ENCODE data around the gene NXN. TPM values are rescaled to one million over a fixed set of nuclear protein-coding genes. Genes with fewer than 3 reads are reported as not detected.
"Not testable (repeated sequence)": the region's sequence is repeated elsewhere in the genome, so short reads cannot be mapped to it uniquely, and the experiment has no call there.

NXN gene
- polyA plus RNA-seq, 1 experiment = 88.8 TPM

GRCh38 chr17:806781-807522, 172.6 kb downstream of the NXN start:
- no peak for DNase-seq (ENCODE audit: low read depth)
- Histone ChIP-seq H3K4me3 (ENCODE audit: low read depth, low read length) (no peak overlapping the region), H3K27me3 (ENCODE audit: control insufficient read depth, insufficient read depth, low read length) (no peaks in the 10 kb centered on the region), H3K36me3 (ENCODE audit: control insufficient read depth, insufficient read depth, low read length) (peaks cover 36% of the 10 kb centered on the region)
- CTCF ChIA-PET = no interaction called here
- TF ChIP-seq CTCF (IDR thresholded peaks at IDR 0.05; ENCODE audit: insufficient read depth, low read depth, low read length) = no peak
- POLR2A ChIA-PET = no interaction called here

GRCh38 chr17:806346-806745, 173.2 kb downstream of the NXN start:
- Histone ChIP-seq H3K27me3 (ENCODE audit: control insufficient read depth, insufficient read depth, low read length) (no peaks in the 10 kb centered on the region), H3K4me3 (ENCODE audit: low read depth, low read length) (no peak overlapping the region), H3K36me3 (ENCODE audit: control insufficient read depth, insufficient read depth, low read length) (peaks cover 36% of the 10 kb centered on the region)
- CTCF ChIA-PET = no interaction called here
- no peak for DNase-seq (ENCODE audit: low read depth)
- POLR2A ChIA-PET = no interaction called here
- no peak for TF ChIP-seq CTCF (IDR thresholded peaks at IDR 0.05; ENCODE audit: insufficient read depth, low read depth, low read length)

GRCh38 chr17:805886-806285, 173.7 kb downstream of the NXN start:
- CTCF ChIA-PET; DNase-seq (ENCODE audit: low read depth); H3K27me3 ChIP-seq (ENCODE audit: control insufficient read depth, insufficient read depth, low read length); POLR2A ChIA-PET; H3K4me3 ChIP-seq (ENCODE audit: low read depth, low read length): not testable (repeated sequence)
- peaks cover 37% of the 10 kb centered on the region for H3K36me3 ChIP-seq (ENCODE audit: control insufficient read depth, insufficient read depth, low read length)

- H3K27me3 ChIP-seq (ENCODE audit: control insufficient read depth, insufficient read depth, low read length) = no peaks in the 10 kb centered on the region
- no peak for DNase-seq (ENCODE audit: low read depth)
- CTCF ChIA-PET = interaction anchor here (0.9 to 1.4 kb wide), 2 partner anchors 176 to 663 kb away, joined by 3 to 6 read pairs; a partner anchor contains a TSS
Measured at GRCh38 chr17:804541-805435, 174.8 kb downstream of the NXN start.

More at GRCh38 chr17:804541-805435, 174.8 kb downstream of the NXN start:
- peaks cover 41% of the 10 kb centered on the region for H3K36me3 ChIP-seq (ENCODE audit: control insufficient read depth, insufficient read depth, low read length)
- POLR2A ChIA-PET = no interaction called here
- no peak for TF ChIP-seq CTCF (IDR thresholded peaks at IDR 0.05; ENCODE audit: insufficient read depth, low read depth, low read length)
- H3K4me3 ChIP-seq (ENCODE audit: low read depth, low read length) = no peak overlapping the region
